ENCODE data around the gene CEP112. TPM values are rescaled to one million over a fixed set of nuclear protein-coding genes. Genes with fewer than 3 reads are reported as not detected.
A peak's percentile ranks its signal among the peaks of the same experiment; 100 is the strongest.
"Not testable (repeated sequence)": the region's sequence is repeated elsewhere in the genome, so short reads cannot be mapped to it uniquely, and the experiment has no call there.

Gene CEP112
- total RNA-seq, 1 donor from 2014 or later = 14.8 TPM

DNA sequence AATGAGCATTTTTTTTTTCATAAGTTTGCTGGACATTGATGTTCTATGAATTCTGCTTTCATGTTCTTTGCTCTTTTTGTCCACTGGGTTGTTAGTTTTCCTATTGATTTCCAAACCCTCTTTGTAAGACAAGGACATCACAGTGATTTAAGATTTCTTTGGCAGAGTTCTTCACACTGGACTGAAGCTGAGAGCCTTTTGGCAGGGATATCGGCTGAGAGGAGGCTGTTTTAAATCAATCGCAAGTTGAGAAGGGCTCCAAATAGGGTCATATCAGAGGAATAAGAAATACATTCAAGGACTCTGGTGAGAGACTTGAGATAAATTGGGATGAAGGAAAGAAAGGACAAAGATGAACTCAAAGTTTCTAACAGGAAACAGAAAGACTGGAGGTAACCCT, 464.7 kb downstream of the CEP112 start:
- DNase-seq = no peak

DNA sequence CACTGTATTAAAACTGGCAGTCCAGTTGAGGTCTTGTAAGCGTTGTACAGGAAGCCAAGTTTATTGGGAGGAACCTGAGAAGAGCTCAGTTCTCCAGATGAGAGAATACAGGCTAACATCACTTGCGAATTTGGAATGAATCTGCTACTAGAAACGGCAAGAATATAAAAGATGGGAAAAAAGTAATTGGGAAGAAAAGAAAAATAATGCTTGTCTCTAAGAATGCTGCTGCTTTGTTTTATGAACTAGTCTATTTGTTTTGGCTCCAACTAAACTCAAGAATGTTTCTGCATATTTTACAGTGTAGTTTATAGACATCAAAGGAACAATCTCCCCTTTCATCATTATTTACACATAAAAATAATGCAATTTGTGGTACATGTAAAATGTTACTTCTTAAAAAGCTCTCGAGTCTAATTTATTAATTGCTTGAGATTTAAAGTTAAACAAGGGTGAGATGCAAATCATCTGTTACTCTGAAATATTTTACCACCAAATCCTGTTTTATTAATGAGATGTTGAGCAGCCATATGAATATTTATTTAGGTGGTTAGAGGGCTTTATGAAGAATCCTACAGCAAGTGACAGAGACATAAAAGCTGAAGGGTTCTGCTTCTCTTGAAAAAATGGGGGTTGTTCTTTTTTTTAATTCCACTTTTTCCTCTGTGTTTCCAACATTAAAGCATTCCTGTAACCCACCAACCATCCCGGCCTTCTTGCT, 468.3 kb downstream of the CEP112 start:
- peak; percentile 12 for DNase-seq

DNA sequence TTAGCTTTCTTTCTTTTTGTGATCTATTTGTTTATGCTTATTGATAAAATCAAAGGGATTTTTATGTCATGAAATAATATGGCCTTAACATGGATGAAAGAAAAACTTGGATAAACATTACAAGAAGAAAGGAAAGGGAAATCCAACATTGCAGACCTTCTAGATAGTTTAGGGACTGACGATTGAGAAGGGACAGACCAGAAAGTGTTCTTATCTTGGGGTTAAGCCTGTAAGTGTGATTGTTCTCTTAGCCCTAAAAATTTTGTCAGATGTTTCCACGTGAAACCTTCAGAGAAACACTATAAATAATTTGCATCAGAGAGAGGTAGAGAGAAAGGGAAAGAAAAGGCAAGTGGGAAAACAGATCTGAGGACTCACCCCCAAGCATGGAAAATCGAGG, 473.3 kb downstream of the CEP112 start:
- no peak for DNase-seq

DNA sequence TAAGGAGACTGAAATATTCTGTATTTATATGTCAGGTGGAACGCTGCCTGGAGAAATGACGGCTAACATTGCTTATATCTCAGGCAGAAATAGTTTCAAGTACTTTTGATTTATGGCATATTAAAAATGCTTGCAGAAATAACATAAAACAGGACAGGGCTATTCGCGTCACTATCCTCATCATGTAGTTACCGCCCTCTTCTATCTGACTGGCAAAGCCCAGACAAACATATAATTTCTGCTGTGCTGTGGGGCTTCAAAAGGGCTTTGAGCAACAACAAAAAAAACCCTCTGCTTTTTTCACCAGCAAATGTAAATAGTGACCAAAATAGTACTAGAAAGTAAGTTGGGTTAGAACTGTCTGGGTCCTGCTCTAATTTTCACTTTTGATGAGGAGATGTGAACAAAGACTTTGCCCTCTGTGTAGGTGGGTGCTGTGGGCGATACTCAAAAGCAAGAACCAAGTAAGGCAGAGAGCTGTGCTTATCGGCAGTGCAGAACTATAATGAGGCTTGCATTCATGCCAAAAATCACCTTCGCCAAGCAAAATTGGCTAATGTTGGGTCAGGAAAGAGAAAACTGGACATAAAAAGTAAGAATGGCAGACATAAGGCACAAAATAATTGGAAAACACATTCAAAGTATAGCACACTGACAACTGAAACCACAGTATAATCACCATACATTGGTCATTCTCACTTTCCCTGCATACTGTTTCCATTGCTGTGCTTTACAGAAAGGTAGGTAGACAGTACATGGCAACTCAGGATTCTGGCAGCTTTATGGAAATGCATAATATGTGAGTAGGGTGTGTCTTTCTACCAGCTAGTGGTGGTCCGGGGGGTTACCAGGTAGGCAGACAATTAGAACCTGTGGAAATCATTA, 479.3 kb downstream of the CEP112 start:
- no peak for DNase-seq

DNA sequence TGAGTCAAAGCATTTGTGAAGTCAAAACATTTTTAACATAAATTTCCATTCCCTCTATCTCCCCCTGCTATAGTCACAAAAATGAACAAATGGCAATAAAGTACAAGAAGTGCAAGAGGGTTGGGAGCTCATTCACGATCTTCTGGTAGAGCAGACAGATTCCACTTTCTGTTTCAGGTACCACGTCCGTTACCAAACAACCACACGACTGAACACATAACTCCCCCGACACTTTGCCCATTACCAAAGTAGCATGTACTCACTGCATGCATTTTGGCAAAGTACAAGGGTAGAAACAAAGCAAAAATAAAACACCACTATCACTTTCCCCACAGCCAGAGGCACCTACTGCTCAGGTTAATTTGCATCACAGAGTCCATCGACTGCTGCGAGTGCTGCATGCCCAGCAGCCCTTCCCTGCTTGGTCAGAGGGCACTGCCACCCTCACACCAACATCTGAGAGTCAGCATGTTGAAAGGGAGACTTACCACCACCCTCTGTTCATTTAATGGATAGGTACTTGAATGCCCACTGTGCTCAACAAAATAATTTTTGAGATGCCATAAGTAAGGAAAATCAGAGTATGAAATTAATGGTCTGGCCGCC, 480.2 kb downstream of the CEP112 start:
- no peak for DNase-seq

DNA sequence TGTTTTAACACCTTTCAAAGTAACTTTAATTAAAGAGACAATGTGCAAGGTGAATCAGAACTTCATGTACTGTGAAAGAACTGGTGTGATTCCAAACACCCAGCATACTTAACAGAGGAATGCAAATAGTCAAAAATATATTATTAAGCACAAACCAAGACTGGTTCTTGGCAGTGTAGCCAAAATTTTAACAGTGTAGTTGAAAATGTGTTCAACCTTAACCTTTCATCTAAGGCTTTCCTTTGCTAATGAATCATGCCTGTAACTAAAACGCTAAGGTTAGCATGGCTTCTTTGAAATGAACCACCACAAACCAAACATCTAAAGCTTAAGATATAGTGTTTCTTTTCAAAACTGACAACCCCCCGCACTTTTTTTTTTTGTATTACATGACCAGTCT, 484.2 kb downstream of the CEP112 start:
- no peak for DNase-seq

DNA sequence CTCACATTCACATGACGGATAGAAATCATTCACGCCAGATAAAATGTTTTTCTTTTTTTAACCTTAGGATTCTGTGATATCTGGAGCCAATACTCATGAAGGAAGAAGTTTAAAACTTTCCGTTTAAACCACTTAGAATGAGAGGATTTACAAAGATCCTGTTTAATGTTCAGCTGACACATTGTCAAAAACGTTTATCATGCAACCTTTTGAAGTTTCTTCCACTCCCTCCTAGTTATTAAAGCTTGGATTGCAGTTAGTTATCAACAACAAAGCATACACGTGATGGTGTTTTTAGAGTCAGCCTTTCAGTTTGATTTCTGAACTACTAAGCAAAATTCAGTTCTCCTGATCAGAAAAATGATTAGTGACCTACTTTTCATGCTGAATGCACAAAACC, 487.2 kb downstream of the CEP112 start:
- no peak for DNase-seq

DNA sequence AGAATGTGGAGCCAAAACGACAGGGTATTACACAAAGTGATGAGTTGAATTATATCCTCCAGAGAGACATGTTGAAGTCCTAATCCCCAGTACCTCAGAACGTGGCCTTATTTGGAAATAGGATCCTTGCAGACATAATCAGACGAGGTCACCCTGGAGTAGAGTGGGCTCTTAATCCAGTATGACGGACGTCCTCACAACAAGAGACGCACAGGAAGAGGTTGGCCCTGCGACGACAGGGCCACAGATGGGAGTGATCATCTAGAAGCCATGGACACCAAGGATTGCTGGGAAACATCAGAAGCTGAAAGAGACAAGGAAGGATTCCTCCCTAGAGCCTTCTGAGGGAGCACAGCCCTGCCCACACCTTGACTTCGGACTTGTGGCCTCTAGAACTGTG, 488.0 kb downstream of the CEP112 start:
- DNase-seq = no peak

DNA sequence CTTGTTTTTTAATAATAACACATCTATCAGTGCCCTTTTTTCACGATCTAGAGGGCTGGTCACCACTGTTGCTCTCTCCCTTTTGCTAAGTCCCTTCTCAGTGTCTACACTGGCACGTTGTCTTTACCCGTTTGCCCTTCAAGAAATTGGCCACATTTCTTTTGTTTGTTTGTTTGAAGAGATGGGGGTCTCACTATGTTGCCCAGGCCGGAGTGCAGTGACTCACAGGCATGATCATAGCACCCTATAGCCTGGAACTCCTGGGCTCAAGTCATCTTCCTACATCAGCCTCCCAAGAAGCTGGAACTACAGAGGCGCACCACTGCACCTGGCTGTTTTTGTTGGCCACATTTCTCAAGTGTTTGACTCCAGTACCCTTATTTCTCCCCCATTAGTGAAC, 492.5 kb downstream of the CEP112 start:
- no peak for DNase-seq

DNA sequence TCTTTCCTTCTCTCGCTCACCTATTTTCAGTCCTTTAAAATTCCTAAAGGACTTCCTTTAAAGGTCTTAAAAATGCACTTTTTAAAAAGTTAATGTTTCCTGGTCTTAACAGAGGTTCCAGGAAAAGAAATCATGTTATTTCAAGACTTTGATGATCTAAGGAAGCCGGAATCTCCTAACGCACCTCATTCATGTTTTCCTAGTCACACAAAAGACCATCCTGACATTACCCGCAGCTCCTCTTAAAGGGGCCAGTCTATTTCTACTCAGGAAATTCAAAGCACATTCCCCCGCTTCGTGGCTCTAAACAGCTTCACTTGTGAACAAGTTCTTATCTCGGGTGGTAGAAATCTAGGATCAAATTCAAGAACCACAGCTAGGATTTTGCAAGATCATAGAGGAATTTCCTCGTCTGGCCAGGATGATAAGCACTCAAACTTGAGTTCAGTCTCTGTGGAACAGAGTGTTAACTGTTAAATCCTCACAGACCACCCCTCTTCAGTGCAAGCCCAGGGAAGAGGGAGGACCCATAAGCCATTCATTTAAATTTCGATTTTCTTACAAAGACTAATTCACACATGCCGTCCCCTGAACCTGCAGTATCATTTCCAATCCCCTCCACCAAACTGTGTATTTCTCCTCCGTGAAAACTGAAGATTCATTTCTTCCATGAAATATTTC, 493.4 kb downstream of the CEP112 start:
- DNase-seq = peak; percentile 64

DNA sequence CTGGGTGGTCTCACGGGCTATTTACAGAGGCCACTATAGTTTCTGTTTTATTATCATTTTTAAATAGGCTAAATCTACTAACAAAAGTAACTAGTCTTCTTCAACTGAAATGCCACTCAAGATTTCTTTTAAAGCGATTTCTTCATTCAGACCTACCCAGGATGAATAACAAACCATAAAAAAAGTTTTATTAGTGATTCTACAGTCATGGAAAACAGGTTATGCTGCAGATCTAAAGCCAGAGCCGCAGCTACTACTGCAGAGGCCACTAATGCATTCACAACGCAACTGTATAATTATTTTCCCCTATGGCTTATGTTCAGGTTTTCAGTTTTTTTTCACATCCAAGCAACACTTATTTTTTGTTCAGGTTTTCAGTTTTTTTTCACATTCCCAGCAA, 494.3 kb downstream of the CEP112 start:
- peak; percentile 5 for DNase-seq

DNA sequence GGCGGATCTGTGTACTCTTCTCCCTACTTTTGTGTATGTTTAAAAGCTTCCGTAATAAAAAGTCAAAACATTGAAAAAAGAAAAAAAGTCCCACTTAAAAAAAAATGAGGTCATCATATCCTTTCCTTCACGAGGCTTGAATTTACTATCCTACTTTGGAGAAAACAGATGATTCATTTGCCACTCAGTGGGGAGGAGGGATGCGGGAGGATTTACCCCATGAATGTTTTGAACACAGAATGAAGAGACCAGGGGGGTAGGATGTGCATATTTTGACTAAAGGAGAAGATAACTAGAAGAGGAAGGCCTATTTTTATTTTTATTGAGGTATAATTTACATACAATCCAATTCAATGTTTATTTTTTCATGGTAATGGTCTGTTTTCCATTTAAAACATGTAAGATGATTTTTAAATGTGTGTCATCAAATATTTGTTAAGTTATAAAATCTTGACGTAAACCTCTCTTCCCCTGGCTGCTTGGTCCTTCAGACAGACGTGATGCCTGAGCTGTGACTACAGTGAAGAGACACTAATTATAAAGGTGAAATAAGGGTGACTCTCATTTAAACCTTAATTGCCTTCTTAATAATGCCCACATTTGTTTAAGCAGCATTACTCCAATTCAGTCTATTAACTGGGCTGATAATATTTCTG, 495.1 kb downstream of the CEP112 start:
- peak; percentile 66 for DNase-seq

DNA sequence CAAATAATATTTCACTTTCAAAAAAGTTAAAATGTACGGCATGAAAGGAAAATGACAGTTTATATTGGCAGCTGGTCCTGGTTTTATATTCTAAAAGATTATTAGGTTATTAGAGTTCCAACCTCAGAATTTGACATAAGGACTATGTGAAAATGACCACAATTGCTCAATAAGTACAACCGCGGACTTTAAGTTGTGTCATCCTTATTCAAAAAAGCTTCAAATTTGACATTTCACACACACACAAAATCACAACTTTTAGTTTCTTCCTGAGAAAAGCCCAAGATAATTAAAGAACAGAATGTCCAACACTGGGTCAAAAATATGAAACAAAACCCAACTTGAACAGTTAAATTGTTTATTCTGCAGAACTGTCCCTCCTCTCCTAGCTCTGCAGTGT, 497.3 kb downstream of the CEP112 start:
- DNase-seq = no peak

DNA sequence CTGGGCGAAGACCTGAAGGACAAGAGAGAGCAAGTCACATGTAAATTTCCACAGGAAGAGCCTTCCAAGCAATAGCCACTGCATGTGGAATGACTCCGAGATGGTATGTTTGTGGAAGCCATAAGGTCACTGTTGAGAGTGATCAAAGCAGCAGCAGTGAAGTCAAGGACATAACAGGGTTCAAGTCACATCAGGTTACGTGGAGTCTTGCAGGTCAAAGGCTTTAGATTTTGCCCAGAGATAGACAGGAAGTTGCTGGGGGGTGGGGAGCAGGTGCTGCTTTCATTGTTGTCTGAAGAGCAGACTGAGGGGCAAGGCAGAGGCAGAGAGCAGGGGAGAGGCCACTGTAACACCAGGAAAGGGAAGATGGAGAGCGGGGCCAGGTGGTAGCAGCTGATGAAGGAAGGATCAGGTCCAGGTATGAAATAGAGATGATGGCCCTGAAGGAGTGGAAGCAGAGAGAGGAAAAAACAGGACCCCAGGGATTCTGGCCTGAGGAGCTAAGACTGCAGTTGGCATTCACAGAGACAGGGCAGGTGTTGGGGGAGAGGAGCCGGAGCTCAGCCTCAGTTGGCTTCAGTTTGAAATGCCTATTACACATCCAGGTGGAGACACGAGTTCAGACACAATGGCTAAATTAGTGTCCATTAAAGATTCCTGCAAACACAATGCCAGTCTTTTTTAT, 501.2 kb downstream of the CEP112 start:
- no peak for DNase-seq

DNA sequence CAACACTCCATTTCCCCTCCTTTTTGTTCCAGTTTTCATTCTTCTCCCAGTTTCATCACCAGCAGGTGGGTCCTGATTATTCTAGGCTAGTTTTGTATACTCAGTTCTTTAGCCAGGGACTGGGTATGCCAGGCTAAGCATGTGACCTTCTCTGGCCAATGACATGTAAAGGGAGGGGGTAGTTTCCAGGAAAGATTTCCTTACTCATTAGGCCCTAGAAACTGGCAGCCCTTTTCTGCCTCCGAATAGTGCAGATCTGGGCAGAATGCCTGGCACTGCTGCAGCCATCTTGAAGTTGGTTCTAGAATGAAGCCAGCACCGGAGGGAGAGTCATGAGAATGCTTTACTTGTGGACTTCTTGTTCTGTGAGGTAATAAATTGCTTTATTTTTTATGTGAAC, 503.6 kb downstream of the CEP112 start:
- no peak for DNase-seq

DNA sequence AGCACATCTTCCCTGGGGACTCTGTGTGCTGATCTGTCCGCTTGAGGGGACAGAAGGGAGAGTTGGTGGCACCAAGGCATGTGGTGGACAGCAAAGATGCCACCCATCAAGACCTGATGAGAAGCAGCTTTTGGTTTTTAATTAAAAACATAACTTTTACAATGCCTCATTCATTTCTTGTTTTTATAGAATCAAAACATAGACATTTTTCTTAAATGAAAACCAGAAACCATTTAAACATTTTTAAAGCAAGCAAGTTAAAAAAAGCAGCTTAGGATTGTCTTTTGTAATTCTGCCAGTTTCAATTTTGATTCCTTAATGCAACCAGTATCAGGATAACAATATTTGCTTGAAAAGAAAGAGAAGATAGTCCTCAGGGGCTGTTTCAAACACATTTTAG, 506.8 kb downstream of the CEP112 start:
- DNase-seq = no peak

DNA sequence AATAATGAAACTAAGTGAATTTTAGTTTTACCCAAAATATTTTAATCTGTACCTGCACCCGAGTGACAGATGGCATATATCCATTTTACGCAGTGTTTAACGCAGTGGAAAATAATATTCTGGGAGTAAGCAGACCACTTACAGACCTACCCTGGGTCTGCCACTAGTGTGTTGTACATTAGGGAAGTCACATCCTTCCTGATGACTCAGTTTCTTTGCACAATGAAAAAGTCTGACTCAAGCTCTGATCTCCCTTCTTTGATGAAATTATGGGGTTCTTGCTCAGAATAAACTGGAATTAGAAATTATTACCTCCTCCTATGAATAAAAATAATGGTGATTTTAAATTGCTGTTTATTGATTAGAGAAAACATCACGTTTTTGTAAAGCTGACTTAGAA, 507.3 kb downstream of the CEP112 start:
- peak; percentile 84 for DNase-seq

DNA sequence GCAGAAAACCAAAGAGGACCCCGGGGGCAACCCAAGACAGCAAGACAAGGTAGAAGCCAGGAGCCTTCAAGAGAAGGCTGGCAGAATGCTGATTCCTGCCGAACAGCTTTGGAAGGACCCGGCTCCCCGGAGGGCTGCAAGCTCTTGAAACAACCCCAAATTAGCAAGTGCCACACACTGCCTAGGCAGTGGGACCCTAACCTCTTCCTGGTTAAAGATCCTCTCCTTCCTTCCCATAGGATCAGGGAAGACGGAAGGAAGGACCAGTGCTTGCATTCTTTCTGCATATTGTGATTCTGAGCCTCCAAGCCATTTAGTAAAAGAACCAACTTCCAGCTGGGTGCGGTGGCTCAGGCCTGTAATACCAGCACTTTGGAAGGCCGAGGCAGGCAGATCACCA, 508.5 kb downstream of the CEP112 start:
- DNase-seq = no peak

DNA sequence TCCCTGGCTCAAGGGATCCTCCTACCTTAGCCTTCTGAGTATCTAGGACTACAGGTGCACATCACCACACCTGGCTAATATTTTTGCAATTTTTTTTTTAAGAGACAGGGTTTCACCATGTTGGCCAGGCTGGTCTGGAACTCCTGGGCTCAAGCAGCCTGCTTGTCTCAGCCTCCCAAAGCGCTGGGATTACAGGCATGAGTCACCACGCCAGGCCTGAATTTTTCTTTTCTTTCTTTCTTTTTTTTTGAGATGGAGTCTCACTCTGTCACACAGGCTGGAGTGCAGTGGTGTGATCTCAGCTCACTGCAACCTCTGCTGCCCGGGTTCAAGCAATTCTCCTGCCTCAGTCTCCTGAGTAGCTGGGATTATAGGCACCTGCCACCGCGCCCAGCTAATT, 510.2 kb downstream of the CEP112 start:
- not testable (repeated sequence) for DNase-seq

DNA sequence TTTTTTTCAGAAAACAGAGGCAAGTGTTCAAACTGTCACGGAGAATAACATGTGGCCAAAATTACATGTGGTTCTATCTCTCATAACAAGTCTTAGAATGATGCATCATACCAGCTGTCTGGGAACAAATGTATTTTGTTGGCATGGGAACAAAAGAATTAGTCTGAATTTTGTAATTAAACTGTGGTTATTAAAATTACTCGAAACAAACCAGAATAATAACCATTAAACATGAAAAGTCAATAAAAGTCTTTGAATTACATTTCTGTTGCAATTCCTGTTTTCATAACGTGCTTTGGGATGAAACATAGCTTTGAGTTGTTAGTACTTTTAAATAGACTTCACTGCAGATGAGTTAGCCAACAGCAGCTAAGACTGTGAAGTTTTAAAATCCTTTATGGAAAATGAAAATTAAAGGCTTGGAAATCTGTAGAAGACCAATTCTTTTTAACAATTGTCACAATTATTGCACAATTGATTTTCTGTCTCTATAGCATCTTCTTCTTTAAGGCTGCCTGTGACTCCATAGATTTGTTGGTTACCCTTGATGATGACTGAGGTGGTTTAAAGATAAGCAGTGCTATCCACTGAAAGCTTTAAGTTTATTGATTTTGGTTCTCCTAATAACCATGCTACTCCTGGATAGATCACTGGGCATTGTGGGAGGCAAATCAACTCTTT, 512.6 kb downstream of the CEP112 start:
- DNase-seq = no peak

DNA sequence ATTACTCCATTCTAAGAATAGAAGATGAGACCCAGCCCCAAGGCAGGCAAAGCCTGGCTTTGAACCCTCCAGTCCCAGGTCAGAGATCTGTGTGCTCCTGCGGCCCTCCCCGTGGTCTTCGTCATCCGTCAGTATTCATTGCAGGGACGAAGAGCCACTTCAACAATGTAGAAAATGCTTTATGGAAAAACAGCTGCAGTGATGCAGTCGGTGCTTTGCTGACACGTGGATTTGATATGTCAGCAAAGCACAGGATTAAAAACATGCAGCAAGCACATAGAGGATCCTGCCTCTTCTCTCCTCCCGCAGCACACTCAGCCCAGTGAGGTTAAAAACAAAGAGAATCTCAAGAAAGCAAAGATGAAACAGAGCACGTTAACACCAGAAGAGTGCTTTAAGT, 513.4 kb downstream of the CEP112 start:
- DNase-seq = no peak
